Peyer's patch (tissue), 4 donors: ENCODE measurements around the gene PSMD14.

Experiments used
- POLR2A ChIP-seq, 2 donors: fragments of 450-650 bp; IDR thresholded peaks; one replicate each; pipeline ENCODE4 v1.5.1; 2017; ENCODE audit warnings: antibody characterized with exemption in 2 of 2, mild to moderate bottlenecking in 2 of 2, moderate library complexity in 2 of 2
- TF ChIP-seq, protein P1 (sequence below), 6 experiments: fragments of 450-650 bp in 4 of 6; fragments of 200-600 bp in 2 of 6; sonication (generic) in 1 of 6; IDR thresholded peaks; one replicate each; pipeline ENCODE4 v1.5.1; 2017 to 2019; ENCODE audit warnings: antibody characterized with exemption in 6 of 6, mild to moderate bottlenecking in 3 of 6, moderate library complexity in 1 of 6

GRCh38 chr2:161312996-161313395 is 4.8 kb downstream of the PSMD14 start:
- no peak for TF ChIP-seq POLR2A (IDR thresholded peaks at IDR 0.05)
- TF ChIP-seq, protein P1, sequence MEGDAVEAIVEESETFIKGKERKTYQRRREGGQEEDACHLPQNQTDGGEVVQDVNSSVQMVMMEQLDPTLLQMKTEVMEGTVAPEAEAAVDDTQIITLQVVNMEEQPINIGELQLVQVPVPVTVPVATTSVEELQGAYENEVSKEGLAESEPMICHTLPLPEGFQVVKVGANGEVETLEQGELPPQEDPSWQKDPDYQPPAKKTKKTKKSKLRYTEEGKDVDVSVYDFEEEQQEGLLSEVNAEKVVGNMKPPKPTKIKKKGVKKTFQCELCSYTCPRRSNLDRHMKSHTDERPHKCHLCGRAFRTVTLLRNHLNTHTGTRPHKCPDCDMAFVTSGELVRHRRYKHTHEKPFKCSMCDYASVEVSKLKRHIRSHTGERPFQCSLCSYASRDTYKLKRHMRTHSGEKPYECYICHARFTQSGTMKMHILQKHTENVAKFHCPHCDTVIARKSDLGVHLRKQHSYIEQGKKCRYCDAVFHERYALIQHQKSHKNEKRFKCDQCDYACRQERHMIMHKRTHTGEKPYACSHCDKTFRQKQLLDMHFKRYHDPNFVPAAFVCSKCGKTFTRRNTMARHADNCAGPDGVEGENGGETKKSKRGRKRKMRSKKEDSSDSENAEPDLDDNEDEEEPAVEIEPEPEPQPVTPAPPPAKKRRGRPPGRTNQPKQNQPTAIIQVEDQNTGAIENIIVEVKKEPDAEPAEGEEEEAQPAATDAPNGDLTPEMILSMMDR (IDR thresholded peaks at IDR 0.05) = no peak
